Smooth muscle cell (in vitro differentiated cells): ENCODE results near the gene LTA. TPM values are rescaled to one million over a fixed set of nuclear protein-coding genes. Genes with fewer than 3 reads are reported as not detected.

ENCODE experiments used
- DNase-seq: peaks from one replicate; lab custom pipeline; 2025; ENCODE audit not compliant: unreplicated experiment; lab: John Stamatoyannopoulos, UW
- H2AFZ ChIP-seq: fragments of 200-600 bp; sonication (generic); 2 replicates; pipeline ENCODE4 v1.6.0; 2016; ENCODE audit warnings: antibody characterized with exemption, low read depth, mild to moderate bottlenecking
- H3F3A ChIP-seq: fragments of 200-600 bp; sonication (generic); 2 replicates; pipeline ENCODE4 v1.6.0; 2017; ENCODE audit warnings: antibody characterized with exemption, low read depth
- H3K27ac ChIP-seq: fragments of 200-600 bp; sonication (generic); 2 replicates; pipeline ENCODE4 v1.5.1; 2016; ENCODE audit warnings: low read depth, mild to moderate bottlenecking
- H3K27me3 ChIP-seq: fragments of 200-600 bp; sonication (generic); 2 replicates; pipeline ENCODE4 v1.6.1; 2016; ENCODE audit warnings: low read depth, mild to moderate bottlenecking
- H3K36me3 ChIP-seq: fragments of 200-600 bp; sonication (generic); 2 replicates; pipeline ENCODE4 v1.5.1; 2016; ENCODE audit warnings: low read depth
- H3K4me1 ChIP-seq: fragments of 200-600 bp; sonication (generic); 2 replicates; pipeline ENCODE4 v1.5.1; 2016; ENCODE audit warnings: low read depth
- H3K4me2 ChIP-seq: fragments of 200-600 bp; sonication (generic); 2 replicates; pipeline ENCODE4 v1.6.0; 2016; ENCODE audit warnings: mild to moderate bottlenecking
- H3K4me3 ChIP-seq: fragments of 200-600 bp; sonication (generic); 2 replicates; pipeline ENCODE4 v1.5.1; 2016; ENCODE audit warnings: mild to moderate bottlenecking
- H3K79me2 ChIP-seq: fragments of 200-600 bp; sonication (generic); 2 replicates; pipeline ENCODE4 v1.6.0; 2016; ENCODE audit warnings: low read depth, mild to moderate bottlenecking
- H3K9ac ChIP-seq: fragments of 200-600 bp; sonication (generic); 2 replicates; pipeline ENCODE4 v1.6.0; 2016; ENCODE audit warnings: low read depth
- H3K9me3 ChIP-seq: fragments of 200-600 bp; sonication (generic); replicated peaks from 2 replicates; pipeline ENCODE4 v1.5.1; 2016; ENCODE audit warnings: low read depth
- H4K20me1 ChIP-seq: fragments of 200-600 bp; sonication (generic); 2 replicates; pipeline ENCODE4 v1.6.0; 2016; ENCODE audit warnings: low read depth
- CTCF ChIP-seq: fragments of 200-600 bp; sonication (generic); IDR thresholded peaks from 2 replicates; pipeline ENCODE4 v1.5.1; 2017; ENCODE audit warnings: borderline replicate concordance, mild to moderate bottlenecking, antibody characterized with exemption; ENCODE audit not compliant: insufficient read depth, poor library complexity, severe bottlenecking
- WGBS: methylation state at CpG from one replicate; pipeline ENCODE4 v1.1.7; 2016; ENCODE audit warnings: low lambda C conversion rate; 5-methylcytosine and 5-hydroxymethylcytosine counted together
- polyA plus RNA-seq: library from polyadenylated mRNA; unstranded; fragments of >200 nt; fragmentation: Nextera tagmentation; extraction: Ambion mirVana; gene quantifications from 2 replicates; pipeline ENCODE4 v1.2.1, GENCODE V29; 2016
- total RNA-seq: library from RNA; depleted of rRNA; stranded (reverse); fragments of >200 nt; gene quantifications from 2 replicates; pipeline ENCODE4 v1.2.3, GENCODE V29; 2014

Gene LTA
- total and polyA plus RNA-seq, 2 experiments from 2014 or later, result 0.74 TPM; not detected in 1

- Histone ChIP-seq H3K36me3 (peaks cover 7% of the 10 kb centered on the region), H4K20me1 (peaks cover 58% of the 10 kb centered on the region), H3K27ac (peak overlapping the region; percentile 90), H3K4me1 (peaks cover 20% of the 10 kb centered on the region), H3K79me2 (peaks cover 68% of the 10 kb centered on the region), H2AFZ (no peak overlapping the region), H3F3A (peaks cover 17% of the 10 kb centered on the region), H3K4me3 (peak overlapping the region; percentile 93), H3K9ac (peak overlapping the region; percentile 95), H3K9me3 (no peaks in the 10 kb centered on the region), H3K27me3 (no peaks in the 10 kb centered on the region), H3K4me2 (peak overlapping the region; percentile 99)
- no peak for DNase-seq
- TF ChIP-seq CTCF, result no peak
- 13% methylated on average over 4 of the region's 4 CpGs for WGBS
These were observed 31.4 kb upstream of the LTA start for GRCh38 chr6:31540640-31541039.

- no peak for TF ChIP-seq CTCF
- Histone ChIP-seq H3K9ac (peak overlapping the region; percentile 95), H3K27ac (peak overlapping the region; percentile 90), H3K9me3 (no peaks in the 10 kb centered on the region), H3K79me2 (peaks cover 63% of the 10 kb centered on the region), H3K27me3 (no peaks in the 10 kb centered on the region), H3F3A (peaks cover 17% of the 10 kb centered on the region), H4K20me1 (peaks cover 53% of the 10 kb centered on the region), H2AFZ (no peak overlapping the region), H3K4me1 (peaks cover 20% of the 10 kb centered on the region), H3K36me3 (peaks cover 2% of the 10 kb centered on the region), H3K4me3 (peak overlapping the region; percentile 93), H3K4me2 (peak overlapping the region; percentile 99)
- DNase-seq, result no peak
- WGBS, result under 1% methylated on average over 21 of the region's 21 CpGs
These were observed 30.9 kb upstream of the LTA start for GRCh38 chr6:31541059-31541657.

GRCh38 chr6:31541658-31542521 is 30.2 kb upstream of the LTA start, which contains the start of gene DDX39B:
Gene DDX39B, minus strand, starts transcription at chr6:31542003. Its CDS starts 1,471 bp downstream, at chr6:31540532.
- under 1% methylated on average over 43 of the region's 43 CpGs for WGBS
- Histone ChIP-seq H3K27ac (peak within 1 kb of the TSS; percentile 90), H2AFZ (peak within 1 kb of the TSS; percentile 86), H4K20me1 (peaks cover 46% of the 10 kb centered on the region), H3K4me2 (peak within 1 kb of the TSS; percentile 99), H3K4me1 (peaks cover 20% of the 10 kb centered on the region), H3K27me3 (no peaks in the 10 kb centered on the region), H3K9ac (peak within 1 kb of the TSS; percentile 95), H3K36me3 (no peaks in the 10 kb centered on the region), H3F3A (peaks cover 19% of the 10 kb centered on the region), H3K9me3 (no peaks in the 10 kb centered on the region), H3K4me3 (peak within 1 kb of the TSS; percentile 93), H3K79me2 (peaks cover 55% of the 10 kb centered on the region)
- DNase-seq, result peak; percentile 67
- no peak for TF ChIP-seq CTCF
